Middle frontal gyrus (tissue), 1 donor: Measurements from ENCODE around the gene TRIM33.

Experiments
- DNase-seq: peaks from one replicate; pipeline ENCODE4 v3.0.0-alpha.2; 2015; ENCODE audit warnings: low spot score; ENCODE audit errors: extremely low spot score

The TRIM33 gene

DNA sequence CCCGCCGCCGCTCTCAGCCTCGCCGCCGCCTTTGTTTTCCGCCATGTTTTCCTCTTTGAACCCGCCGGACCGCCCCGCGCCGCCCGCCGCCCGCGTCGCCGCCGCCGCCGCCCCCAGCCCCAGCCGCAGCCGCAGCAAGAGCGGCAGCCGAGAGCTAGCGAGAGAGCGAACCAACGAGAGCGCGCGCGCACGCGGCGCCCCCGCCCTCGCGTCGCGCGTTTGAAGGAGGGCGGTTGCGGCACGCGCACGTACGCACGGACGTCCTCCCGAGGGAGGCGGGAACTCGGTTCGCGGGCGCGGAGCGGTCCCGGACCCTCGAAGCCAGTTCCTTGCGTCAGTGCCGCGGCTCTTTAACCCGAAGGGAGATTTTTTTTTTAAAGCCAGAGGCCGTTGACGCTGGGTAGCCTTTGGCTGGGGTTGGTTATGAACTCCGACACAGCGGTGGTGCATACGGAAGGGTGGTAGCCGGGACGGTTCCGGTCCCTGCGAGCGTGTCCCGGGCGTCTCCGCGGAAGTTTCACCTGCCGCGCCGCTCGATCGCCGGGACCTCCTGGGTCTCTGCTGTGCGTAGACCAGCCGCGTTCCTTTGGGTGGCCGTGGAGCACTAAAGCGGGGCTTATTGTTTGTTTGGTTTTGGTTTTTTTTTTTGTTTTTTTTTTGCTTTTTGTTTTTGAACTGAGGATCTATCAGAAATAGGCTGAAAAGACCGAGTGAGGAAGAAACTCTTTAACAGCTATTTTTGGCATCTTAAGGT lies at the start of gene TRIM33:
Gene TRIM33 (minus strand): TSS at position 172 of the 754 bp plus-strand sequence. CDS start 127 bp downstream, at position 45.
- DNase-seq: peak; percentile 88

DNA sequence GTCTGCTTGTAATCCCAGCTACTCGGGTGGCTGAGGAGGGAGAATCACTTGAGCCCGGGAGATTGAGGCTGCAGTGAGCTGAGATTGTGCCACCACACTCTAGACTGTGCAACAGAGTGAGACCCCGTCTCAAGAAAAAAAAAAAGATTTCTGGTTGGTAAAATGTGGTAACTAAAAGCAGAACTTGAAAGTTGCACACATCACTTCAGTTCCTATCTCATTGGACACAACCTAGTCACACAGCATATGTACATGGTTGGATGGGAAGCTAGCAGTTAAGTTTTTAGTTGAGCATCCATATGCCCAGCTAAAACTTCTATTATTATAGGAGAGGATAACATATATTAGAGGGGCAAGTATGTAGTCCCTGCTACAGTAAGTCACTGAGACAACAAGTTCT lies 48.4 kb upstream of the TRIM33 start:
- DNase-seq: no peak

DNA sequence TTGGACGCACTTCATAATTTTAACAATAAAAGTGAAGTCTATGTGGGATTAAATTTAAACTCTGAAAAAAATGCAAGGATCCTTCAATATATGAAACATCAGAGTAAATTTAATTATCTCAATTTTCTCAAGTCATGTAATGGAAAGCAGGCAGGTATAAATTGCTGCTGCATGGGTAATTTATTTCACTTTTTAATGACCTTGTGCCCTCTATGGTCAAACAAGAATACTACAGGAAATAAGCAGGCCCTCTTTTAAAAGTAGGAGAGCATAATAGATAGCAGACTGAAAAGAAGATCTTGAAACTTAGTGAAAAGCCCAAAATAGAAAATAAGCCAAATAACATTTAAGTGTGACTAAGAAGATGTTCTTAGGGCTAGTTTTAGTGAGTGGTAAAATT lies 47.5 kb upstream of the TRIM33 start:
- DNase-seq: no peak

DNA sequence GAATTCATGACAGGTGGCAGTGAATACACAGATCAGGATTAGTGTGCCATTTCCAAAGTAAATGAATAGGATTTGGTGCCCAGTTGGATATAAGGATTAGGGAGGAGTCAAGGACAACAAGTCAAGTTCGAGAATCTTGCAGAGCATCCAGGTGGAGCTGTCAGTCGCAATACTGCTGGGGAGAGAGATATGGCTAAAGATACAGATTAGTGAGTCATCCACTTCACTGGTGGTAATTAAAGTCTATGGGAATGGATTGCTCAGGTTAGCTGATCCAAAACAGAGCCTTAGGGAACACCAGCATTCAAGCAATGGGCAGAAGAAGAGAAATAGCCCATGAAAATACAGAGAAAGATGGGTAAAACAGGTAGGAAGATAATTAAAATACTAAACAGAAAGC lies 43.6 kb upstream of the TRIM33 start:
- no peak for DNase-seq

DNA sequence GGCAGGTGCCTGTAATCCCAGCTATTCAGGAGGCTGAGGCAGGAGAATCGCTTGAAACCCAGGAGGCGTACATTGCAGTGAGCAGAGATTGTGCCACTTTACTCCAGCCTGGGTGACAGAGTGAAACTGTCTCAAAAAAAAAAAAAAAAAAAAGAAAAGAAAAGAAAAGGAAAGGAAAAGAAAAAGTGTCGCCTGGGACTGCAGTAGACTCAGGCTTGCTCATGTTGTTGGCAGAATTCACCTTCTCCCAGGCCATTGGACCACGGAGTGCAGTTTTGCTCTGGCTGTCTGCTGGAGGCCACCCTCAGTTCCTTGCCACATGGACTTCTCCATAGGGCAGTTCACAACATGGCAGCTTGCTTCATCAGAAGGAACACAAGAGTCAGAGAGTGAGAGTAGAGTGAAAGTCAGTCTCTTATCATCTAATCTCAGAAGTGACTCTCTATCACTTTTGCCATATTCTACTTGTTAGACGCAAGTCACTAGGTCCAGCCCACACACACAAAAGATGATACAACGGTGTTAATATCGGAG lies 41.2 kb upstream of the TRIM33 start:
- no peak for DNase-seq

DNA sequence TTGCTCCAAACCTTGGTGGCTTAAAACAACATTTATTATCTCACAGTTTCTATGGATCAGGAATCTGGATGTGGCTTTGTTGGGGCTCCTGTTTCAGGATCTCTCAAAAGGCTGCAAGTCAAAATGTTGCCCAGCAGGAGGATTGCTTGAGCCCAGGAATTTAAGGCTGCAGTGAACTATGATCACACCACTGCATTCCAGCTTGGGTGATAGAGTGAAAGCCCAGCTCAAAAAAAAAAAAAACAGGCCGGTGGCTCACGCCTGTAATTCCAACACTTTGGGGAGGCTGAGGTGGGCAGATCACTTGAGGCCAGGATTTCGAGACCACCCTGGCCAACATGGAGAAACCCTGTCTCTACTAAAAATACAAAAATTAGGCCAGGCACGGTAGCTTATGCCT lies 40.4 kb upstream of the TRIM33 start:
- DNase-seq: no peak

DNA sequence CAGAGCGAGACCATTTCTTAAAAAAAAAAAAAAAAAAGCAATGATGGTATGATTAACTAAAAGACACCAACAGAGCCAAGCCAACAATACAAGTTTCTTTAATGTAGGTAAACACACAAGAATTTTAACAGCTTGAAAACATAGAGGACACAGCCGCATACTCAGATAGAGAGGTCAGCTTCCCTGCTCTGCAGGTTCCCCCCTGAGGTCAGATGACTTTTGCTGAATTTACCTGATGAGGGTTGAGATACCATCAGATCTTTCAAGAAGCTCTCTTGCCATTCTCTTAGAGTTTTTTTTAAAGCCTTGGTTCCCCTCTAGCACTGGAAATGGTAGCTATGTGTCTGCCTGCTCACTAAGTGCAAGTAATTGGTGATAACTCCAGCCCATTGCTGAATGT lies 39.3 kb upstream of the TRIM33 start:
- no peak for DNase-seq

DNA sequence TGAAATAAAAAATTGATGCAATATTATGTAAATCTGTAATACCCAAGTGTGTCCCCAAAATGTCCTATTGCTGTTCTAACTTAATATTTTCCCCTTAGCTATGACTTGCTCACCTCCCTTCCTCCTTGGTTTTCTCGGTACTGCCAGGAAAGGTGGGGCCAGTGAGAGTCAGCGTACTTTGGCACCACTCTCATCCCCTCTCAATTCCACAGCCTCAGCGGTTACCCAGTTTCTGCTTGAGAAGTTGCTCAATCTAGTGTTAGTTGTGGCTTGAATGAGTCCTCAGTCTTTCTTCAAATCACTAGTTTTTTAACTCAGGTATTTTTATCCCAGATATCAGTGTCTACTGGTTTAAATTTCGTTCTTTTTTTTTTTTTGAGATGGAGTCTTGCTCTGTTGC lies 38.1 kb upstream of the TRIM33 start:
- DNase-seq: no peak

DNA sequence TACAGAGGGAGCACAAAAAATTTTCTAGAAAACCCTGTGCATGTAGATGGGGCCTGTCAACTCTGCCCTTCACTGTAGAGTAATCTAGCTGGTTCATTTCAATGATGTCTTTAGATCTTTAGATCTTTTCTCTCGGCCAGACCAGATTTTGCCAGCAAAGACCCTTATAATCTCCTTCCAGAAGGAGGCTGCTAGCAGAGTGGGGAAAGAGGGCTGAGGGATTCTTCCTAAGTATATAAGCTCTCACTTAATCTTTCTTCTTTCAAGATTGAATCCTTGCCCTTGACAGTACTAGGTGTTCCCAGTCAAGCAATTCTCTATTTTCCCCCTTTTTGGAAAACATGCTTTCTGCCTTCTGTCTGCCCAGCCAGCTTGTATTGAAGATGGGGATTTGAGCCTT lies 36.1 kb upstream of the TRIM33 start:
- DNase-seq: no peak

DNA sequence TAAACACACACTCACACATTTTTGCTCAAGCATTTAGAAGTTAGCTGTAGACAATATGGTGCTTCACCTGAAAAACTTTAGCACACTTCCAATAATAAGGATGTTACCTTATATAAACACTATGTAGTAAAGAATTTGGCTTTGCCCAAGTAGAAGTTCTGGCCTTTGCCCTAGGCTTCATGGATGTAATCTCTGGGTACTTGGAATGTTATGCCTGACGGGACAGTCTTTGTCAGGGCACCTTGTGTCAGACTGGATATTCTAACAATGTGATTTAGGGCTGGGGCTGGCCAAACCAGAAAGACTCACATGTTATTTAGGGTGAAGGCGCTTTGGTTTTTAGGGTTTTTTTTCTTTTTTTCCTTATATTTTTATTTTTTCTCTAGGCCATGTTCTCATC lies 34.8 kb upstream of the TRIM33 start:
- DNase-seq: no peak

DNA sequence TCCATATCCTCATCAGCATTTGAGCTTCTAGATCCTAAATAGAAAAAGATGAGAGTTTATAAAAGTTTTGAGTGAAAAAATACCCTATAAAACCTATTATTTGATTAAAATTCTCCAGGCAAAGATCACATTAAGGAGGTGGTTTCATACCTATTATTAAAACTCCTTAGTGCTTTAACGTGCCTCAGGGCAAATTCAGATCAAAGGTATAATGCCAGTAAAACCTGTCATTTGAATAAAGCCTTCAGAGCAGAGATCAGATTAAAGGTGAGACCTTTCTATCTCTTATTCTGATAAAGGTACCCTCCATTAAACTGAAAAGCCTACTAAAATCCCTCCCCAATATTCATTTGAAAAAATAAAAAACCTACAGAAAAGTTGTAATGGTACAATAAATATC lies 34.3 kb upstream of the TRIM33 start:
- DNase-seq: no peak

DNA sequence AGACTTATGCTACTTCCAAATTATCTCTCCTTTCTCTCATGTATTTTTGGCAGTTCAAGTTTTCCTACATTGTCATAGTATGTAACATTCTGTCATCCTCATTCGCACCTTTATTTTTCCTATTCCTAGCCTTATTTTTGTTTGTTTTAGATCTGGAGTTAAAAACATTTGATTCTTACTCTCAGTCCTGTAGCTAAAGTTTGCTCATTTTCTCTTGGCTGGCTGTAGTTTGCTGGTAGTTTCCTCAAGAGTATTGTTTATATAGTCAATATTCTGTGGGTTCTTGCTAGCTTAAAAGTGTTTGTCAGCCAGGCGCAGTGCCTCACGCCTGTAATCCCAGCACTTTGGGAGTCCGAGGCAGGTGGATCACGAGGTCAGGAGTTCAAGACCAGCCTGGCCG lies 29.8 kb upstream of the TRIM33 start:
- DNase-seq: no peak

DNA sequence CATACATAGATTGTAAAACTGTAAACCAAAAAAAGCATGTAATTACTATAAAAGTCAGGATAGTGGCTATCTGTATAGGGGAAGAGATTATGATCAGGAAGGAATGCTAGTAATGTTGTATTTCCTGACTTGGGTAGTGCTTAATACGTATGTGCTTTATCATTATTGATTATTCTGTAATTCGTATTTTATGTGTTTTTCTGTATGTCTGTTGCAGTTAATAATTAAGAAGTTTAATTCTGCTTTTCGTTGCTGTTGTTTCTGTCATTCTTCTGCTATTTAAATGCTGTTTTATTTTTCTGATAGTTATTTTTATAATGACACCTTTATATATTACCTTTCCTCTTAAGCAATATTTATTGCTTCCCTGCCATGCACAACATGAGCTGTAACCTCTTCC lies 29.3 kb upstream of the TRIM33 start:
- DNase-seq: no peak

DNA sequence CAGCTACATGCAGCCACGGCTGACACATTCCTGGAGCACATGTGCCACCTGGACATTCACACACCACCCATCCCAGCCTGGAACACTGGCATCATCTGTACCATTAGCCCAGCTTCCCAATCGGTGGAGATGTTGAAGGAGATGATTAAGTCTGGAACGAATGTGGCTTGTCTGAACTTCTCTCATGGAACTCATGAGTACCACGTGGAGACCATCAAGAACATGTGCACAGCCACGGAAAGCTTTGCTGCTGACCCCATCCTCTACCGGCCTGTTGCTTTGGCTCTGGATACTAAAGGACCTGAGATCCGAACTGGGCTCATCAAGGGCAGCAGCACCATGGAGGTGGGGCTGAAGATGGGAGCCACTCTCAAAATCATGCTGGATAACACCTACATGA lies 25.0 kb upstream of the TRIM33 start:
- no peak for DNase-seq

DNA sequence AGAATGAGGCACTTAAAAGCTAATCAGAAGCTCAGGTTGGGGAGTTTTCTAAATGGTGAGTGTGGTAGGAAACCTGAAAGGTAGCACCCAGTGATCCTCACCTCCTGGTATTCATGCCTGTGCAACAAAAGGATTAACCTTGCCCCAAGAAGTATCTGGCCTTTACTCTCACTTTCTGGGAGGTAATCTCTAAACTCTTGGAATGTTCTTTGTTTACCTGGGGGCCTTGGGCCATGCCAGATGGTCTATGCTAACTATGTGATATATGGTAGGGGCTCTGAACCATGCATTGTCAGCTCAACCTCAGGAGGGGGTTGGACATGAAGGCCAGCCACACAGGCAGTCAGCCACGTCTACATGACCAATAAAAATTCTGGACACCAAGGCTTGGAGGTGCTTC lies 24.4 kb upstream of the TRIM33 start:
- DNase-seq: no peak

DNA sequence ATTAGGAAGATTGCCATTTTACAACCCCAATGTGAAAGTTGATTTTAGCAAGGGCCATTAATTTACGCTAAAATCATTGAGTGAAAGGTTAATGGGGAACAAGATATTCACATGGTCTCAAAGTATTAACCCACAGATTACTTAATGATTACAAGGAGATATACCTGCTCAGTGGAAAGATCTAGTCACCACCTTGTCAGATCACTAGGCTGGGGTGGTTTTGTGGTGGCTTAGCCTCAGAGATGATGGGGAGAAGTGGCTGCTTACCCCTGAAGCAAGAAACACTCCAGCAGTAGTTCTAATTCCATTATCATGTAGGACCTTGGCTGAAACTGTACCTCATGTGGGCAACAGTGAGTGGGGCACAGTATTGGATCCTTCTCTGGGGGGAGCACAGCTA lies 20.1 kb upstream of the TRIM33 start:
- DNase-seq: no peak

DNA sequence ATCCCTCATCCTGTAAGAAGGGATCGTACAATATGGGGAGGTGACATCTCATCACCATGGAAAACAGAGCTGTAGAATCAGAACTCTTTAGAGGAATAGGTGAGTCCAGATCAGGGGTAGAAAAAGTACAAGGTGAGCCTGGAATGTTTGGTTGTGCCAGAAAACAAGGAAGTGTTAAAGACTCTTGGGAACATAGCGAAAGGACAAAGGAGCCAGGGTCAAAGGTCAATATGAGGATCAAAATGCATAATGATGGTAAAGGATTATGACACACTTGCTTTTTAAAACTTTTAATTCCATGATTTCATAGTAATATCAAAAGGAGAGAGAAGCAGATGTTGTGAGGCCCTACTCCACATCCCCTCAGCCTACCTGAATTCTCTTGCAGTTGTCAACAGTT lies 19.2 kb upstream of the TRIM33 start:
- no peak for DNase-seq

DNA sequence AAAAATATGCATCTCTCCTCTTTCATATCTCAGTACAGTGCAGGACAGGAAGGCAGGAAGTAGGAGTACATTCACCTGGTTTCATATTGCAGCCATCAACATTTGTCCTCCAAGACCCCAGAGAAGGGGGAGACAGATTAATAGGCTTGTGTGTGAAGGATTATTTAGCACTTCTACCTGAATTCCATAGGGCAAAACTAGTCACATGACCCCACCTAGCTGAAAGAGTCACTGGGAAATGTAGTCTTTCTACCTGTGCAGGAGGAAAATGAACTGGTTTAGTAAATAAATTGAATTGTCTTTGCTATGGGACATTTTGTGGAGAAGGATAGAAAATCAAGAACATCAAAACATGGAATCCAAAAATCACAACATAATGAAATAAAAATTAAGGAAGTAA lies 13.9 kb upstream of the TRIM33 start:
- DNase-seq: no peak

DNA sequence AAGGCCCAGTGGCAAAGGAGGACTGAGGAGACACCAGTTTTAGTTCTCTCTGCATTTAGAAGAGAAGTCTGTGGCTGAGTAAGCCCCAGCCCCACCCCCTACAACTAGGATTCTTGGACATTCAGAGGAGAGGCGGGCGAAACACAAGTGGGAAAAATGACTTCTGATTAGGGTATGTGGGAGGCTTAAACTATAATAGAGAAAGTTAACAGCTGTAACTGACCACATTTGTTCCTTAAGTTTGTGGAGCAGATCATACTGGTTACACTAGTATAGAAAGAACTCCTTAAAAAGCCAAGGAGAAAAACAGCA lies 11.2 kb upstream of the TRIM33 start:
- no peak for DNase-seq

DNA sequence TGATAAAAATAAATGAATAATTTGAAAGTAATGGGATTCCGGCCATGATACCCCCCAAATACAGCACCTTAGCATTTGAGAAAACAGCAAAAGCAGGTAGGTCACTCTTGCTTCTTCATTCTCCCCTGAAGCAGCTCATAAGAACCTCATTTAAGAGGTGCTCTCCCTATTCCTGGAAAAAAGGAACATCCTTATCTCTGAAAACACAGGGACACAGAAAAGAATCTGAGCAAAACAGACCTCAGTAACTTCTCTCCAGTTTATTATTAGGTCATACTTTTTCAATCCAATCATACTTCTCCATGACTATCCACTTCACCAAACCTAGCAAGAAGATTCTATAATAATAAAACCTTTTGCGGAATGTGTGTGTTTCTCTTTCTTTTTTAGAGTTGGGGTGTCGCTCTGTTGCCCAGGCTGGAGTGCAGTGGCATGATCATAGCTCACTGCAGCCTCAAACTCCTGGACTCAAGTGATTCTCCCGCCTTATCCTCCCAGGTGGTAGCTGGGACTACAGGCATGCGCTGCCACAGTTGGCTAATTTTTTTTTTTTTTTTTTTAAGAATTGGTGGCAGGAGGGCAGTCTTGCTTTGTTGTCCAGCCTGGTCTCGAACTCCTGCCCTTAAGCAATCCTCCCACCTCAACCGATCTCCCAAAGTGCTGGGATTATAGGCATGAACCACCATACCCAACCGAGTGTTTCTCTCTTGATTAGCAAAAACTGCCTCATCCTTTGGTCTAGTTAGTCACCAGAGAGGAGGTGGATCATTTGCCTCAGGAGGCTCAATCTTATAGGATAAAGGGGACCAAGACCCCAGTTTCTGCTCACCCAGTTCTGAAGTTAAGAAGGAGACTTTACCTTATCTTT lies 10.6 kb upstream of the TRIM33 start:
- no peak for DNase-seq

DNA sequence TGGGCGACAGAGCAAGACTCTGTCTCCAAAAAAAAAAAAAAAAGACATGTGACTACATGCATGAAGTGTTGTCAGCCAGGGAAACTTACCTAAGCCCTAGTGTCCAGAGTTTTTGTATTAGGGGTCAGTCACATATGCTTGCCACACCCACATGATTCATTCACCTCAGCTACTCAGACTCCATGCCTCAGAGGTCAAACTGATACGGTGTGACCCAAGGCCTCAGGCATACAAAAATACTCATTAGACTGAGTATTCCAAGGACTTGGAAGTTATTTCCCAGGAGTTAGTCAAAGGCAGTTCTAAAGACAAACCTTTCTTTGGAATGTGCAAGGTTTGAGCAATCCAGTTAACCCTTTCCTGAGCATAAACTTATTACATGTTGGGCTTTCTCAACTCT lies 6.3 kb upstream of the TRIM33 start:
- no peak for DNase-seq

DNA sequence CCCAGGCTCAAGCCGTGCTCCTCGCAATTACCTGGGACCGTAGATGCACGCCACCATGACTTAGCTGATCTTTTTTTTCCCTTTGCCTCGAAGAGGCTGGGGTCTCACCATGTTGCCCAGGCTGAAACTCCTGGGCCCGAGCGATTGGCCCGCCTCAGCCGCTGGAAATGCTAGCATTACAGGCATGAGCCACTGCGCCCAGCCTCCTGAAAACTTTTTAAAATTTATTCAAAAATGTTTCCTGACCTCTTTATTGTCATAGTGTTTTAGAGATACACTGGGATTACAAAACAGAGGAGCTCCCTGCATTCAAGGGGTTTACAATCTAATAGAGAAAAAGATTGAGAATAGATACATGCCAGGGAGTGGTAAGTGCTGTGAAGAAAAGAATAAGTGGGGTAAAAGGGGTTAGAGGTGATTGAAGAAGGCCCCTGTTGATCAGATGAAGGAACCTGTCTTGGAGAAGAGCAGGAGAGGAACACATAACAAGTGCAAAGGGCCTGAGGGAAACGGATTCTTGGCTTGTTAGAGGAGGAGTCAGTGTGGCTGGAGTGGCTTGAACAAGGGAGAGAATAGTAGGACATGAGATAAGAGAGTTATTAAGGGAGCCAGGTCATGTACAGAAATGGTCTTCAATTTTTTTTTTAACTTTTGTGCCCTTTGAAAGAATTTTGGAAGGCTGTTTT lies 1.7 kb upstream of the TRIM33 start:
- DNase-seq: no peak
